HUES48 (cell line): Measurements from ENCODE around the gene BPI.

Source experiments
- H3K27ac ChIP-seq: one replicate; pipeline ENCODE4 v1.7.0; 2013; ENCODE audit warnings: low read depth, low read length, inconsistent platforms
- H3K27me3 ChIP-seq: 2 replicates; pipeline ENCODE4 v1.6.1; 2013; ENCODE audit warnings: mild to moderate bottlenecking, low read length; ENCODE audit not compliant: control insufficient read depth, insufficient read depth
- H3K36me3 ChIP-seq: 2 replicates; pipeline ENCODE4 v1.6.1; 2013; ENCODE audit warnings: low read length; ENCODE audit not compliant: control insufficient read depth, insufficient read depth
- H3K4me1 ChIP-seq: 2 replicates; pipeline ENCODE4 v1.6.1; 2013; ENCODE audit warnings: mild to moderate bottlenecking, low read length; ENCODE audit not compliant: control insufficient read depth, insufficient read depth
- H3K4me3 ChIP-seq: 2 replicates; pipeline ENCODE4 v1.5.1; 2013; ENCODE audit warnings: mild to moderate bottlenecking, low read depth, low read length
- H3K9ac ChIP-seq: 2 replicates; pipeline ENCODE4 v1.6.1; 2013; ENCODE audit warnings: mild to moderate bottlenecking, low read depth, low read length, moderate library complexity
- H3K9me3 ChIP-seq: 2 replicates; pipeline ENCODE4 v1.6.1; 2013; ENCODE audit warnings: low read length; ENCODE audit not compliant: control insufficient read depth, insufficient read depth

BPI gene

DNA sequence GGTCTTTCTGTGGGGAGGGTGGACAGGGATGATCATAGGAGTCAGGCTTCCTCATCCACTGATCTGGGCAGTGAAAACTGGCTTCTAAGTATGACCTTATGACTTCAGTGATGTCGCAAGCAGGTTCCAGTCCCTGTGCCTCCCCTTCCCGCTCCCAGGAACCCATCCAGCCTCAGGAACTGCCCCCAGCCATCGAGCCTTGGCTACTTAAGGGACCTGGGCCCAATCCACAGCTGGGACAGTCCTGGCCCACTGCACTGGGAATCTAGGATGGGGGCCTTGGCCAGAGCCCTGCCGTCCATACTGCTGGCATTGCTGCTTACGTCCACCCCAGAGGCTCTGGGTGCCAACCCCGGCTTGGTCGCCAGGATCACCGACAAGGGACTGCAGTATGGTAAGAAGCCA is 42.3 kb downstream of the BPI start, which contains the start of gene LBP:
LBP (plus strand) TSS at position 236 of the 405 bp plus-strand sequence; CDS start at position 271, 35 bp downstream.
- H3K9me3 ChIP-seq: no peaks in the 10 kb centered on the region
- H3K9ac ChIP-seq: no peak within 1 kb of the TSS
- H3K4me3 ChIP-seq: no peak within 1 kb of the TSS
- no peaks in the 10 kb centered on the region for H3K36me3 ChIP-seq
- no peaks in the 10 kb centered on the region for H3K27me3 ChIP-seq
- no peak within 1 kb of the TSS for H3K27ac ChIP-seq
- peaks cover 23% of the 10 kb centered on the region for H3K4me1 ChIP-seq

DNA sequence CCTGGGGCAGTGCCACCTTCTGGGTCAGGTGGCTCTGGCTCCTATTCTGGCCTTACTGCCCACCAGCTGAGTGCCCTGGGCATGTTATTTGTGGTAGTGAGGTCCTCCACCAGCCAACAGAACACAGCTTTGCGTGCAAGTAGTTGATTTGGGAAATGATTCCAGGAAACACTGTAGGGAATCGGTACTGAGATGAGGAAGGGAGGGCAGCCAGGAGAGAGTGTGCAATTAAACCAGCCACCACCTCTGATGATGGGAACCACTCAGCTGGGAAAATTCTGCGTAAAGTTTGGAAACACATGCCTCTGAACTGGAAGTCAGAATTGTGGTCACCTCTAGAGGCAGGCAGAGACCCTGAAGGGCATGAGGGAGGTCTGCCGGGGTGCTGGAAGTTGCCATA is 42.8 kb downstream of the BPI start:
- Histone ChIP-seq H3K4me1 (peaks cover 19% of the 10 kb centered on the region), H3K4me3 (no peak overlapping the region), H3K27ac (no peak overlapping the region), H3K9ac (no peak overlapping the region), H3K36me3 (no peaks in the 10 kb centered on the region), H3K9me3 (no peaks in the 10 kb centered on the region), H3K27me3 (no peaks in the 10 kb centered on the region)

DNA sequence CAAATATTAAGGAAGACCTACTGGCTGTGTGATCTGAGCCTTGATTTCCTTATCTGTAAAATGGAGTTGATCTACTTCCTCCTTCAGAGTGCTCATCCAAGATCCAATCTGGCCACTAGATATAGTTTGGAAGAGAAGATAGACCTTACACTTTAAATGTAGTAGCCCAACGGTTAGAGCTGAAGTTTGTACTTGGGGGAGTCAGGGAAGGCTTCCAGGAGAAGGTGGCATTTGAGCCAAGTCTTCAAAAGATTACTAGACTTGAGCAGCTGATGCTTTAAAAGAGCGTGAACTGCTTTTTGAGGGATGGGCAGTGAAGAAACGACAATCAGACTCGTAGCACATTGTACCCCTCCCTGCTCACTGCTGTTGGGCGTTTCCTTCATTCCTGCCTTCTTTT is 45.9 kb downstream of the BPI start:
- no peaks in the 10 kb centered on the region for H3K36me3 ChIP-seq
- H3K4me3 ChIP-seq: no peak overlapping the region

DNA sequence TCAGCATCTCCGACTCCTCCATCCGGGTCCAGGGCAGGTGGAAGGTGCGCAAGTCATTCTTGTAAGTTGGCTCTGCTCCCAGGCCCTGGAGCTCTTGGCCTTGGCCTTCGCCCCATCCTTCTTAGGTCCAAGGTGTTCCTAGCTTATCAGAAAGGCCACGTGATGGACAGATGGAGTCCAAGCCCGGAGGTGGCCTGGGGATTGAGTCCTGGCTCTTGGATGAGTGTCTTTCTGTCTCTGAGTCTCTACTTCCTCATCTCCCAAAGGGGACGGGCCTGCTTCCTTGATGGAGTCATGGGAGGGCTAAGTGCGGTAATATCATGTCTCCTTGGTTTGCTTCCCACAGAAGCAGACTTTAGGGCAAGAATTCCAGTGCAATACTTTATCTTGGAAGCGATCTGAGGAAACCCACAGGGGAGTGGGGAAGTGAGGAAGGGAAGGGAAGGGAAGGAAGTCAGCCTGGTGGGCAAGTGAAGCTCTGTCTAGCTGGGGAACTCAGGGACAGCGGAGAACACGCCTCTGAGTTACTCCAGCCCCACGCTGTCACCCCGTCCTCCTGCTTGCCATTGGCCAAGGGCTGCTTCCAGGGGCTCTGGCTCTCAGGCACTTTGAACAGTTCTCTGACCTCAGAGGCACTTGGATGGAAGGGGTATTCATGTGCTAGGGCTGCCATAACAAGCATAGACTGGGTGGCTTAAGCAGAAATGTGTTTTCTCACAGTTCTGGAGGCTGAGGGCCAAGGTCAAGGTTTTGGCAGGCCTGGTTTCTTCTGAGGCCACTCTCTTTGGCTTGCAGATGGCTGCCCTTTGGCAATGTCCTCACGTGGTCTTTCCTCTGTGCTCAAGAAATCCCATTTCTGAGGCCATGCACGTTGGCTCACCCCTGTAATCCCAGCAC is 47.2 kb downstream of the BPI start:
- Histone ChIP-seq H3K4me3 (no peak overlapping the region), H3K27me3 (no peaks in the 10 kb centered on the region), H3K9ac (no peak overlapping the region), H3K4me1 (peaks cover 19% of the 10 kb centered on the region), H3K36me3 (no peaks in the 10 kb centered on the region), H3K9me3 (no peaks in the 10 kb centered on the region), H3K27ac (no peak overlapping the region)

More for the DNA sequence above, 45.9 kb downstream of the BPI start:
- H3K9ac ChIP-seq: no peak overlapping the region
- H3K27me3 ChIP-seq: no peaks in the 10 kb centered on the region
- no peak overlapping the region for H3K27ac ChIP-seq
- peaks cover 19% of the 10 kb centered on the region for H3K4me1 ChIP-seq
- H3K9me3 ChIP-seq: no peaks in the 10 kb centered on the region

DNA sequence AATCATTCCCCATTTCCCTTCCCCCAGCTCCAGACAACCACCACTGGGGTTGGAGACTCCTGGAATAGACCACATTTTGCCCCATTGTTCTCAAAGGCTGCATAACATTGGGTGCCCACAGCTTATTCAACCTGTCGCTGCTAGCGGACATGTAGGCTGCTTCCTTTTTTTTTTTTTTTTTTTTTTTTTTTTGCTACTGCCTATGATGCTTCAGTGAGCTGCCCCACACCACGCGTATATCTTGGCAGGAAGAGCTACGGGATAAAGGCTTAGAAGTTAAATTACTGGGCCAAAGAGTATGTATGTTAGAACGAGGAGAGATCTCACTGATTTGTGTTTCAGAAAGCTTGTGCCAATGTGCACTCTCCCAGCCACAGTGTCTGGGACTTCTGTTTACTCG is 49.4 kb downstream of the BPI start:
- 0 out of 2 replicates have a peak overlapping the region, but pooled peaks have one; percentile 21 for H3K4me3 ChIP-seq
- no peak overlapping the region for H3K27ac ChIP-seq
- H3K9me3 ChIP-seq: no peaks in the 10 kb centered on the region
- H3K27me3 ChIP-seq: no peaks in the 10 kb centered on the region
- H3K9ac ChIP-seq: no peak overlapping the region
- H3K36me3 ChIP-seq: no peaks in the 10 kb centered on the region
- peaks cover 19% of the 10 kb centered on the region for H3K4me1 ChIP-seq

DNA sequence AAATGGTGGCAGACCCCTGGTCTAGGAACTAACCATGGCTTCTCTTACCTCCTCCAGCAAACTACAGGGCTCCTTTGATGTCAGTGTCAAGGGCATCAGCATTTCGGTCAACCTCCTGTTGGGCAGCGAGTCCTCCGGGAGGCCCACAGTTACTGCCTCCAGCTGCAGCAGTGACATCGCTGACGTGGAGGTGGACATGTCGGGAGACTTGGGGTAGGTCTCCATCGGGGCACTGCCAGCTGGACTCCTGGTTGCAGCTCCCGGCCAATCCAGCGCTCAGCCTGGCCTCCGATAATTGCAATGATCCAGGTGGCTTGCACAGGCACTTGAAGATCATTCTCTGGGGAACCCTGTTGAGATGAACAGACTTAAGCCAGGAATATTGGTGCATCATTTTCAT is 50.3 kb downstream of the BPI start:
- H3K4me3 ChIP-seq: no peak overlapping the region
- H3K9me3 ChIP-seq: no peaks in the 10 kb centered on the region
- H3K9ac ChIP-seq: no peak overlapping the region
- H3K36me3 ChIP-seq: no peaks in the 10 kb centered on the region
- H3K27me3 ChIP-seq: no peaks in the 10 kb centered on the region
- peaks cover 19% of the 10 kb centered on the region for H3K4me1 ChIP-seq
- no peak overlapping the region for H3K27ac ChIP-seq

DNA sequence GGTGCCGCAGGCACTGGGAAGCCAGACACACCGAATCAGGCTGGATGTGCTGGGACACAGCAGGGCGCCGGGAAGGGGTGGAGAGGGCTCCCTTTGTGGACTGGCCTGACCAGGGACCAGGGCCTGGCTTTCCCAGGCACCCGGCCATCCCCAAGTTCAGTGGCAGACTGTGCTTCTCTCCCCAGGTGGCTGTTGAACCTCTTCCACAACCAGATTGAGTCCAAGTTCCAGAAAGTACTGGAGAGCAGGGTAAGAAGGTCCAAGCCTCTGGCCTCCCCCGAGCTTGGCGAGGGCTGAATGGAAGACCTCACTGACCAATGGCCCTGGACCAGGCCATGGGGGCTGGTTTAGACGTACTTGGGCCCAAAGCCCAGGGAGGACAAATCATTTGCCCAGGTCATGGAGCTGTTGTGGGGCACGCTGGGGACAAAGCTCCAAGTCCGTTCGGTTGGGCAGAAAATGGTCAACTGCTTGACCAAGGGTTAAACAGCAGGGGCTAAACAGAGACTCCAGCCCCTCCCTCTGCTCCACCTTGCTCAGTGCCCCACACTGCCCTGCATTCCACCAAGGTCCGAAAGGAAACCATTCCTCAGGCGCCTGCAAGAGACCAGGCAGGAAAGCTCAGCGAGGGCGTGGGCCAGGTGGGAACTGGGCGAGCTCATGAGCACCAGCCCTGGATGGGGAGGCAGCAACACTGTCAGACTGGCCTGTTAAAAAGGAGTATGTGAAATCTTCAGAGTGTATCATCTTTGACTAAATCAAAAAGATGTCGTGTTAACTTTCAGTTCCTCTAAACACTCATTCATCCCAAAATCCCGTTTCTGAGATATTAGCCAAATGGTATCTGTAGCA is 51.4 kb downstream of the BPI start:
- Histone ChIP-seq H3K9ac (no peak overlapping the region), H3K4me1 (peaks cover 19% of the 10 kb centered on the region), H3K4me3 (no peak overlapping the region), H3K27me3 (no peaks in the 10 kb centered on the region), H3K36me3 (no peaks in the 10 kb centered on the region), H3K27ac (peak overlapping the region; percentile 15), H3K9me3 (no peaks in the 10 kb centered on the region)

DNA sequence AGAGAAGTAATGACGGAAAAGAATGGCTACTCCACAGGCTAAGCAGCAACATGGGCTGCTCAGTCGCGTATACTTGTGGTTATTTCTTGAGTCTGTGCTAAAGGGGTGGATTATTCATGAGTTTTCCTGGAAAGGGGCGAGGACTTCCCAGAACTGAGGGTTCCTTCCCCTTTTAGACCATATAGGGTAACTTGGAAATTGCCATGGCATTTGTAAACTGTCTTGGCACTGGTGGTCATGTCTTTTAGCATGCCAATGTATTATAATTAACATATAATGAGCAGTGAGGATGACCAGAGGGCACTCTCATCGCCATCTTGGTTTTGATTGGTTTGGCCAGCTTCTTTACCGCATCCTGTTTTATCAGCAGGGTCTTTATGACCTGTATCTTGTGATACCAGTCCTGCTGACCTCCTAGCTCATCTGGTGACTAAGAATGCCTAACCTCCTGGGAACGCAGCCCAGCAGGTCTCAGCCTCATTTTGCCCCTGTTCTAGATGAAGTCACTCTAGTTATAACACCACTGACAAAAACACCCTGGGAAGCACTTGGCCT is 53.8 kb downstream of the BPI start:
- H3K4me3 ChIP-seq: no peak overlapping the region
- no peaks in the 10 kb centered on the region for H3K27me3 ChIP-seq
- H3K27ac ChIP-seq: no peak overlapping the region
- no peaks in the 10 kb centered on the region for H3K36me3 ChIP-seq
- H3K4me1 ChIP-seq: peaks cover 19% of the 10 kb centered on the region
- H3K9me3 ChIP-seq: no peaks in the 10 kb centered on the region
- H3K9ac ChIP-seq: no peak overlapping the region

DNA sequence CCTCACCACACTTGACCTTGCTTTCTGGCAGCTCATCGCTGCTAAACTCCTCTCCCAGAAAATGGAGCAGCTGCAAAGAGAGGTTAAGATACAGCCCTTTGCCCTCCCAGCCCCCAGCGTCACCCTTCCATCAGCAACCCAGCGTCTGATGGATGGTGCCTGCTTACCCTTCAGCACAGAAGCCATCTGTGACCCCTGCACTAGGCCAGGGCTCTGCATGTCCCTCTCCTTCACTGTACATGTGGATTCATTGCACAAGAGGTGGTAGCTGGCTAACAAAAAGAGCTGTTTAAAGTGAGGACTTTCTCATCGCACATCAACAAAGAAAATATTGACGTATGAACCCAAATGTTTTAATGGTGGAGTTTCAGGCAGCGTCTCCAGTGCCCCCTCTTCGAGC is 54.6 kb downstream of the BPI start:
- H3K36me3 ChIP-seq: no peaks in the 10 kb centered on the region
- no peaks in the 10 kb centered on the region for H3K27me3 ChIP-seq
- H3K4me1 ChIP-seq: peaks cover 11% of the 10 kb centered on the region
- no peak overlapping the region for H3K4me3 ChIP-seq
- H3K9ac ChIP-seq: no peak overlapping the region
- H3K27ac ChIP-seq: no peak overlapping the region
- no peaks in the 10 kb centered on the region for H3K9me3 ChIP-seq

DNA sequence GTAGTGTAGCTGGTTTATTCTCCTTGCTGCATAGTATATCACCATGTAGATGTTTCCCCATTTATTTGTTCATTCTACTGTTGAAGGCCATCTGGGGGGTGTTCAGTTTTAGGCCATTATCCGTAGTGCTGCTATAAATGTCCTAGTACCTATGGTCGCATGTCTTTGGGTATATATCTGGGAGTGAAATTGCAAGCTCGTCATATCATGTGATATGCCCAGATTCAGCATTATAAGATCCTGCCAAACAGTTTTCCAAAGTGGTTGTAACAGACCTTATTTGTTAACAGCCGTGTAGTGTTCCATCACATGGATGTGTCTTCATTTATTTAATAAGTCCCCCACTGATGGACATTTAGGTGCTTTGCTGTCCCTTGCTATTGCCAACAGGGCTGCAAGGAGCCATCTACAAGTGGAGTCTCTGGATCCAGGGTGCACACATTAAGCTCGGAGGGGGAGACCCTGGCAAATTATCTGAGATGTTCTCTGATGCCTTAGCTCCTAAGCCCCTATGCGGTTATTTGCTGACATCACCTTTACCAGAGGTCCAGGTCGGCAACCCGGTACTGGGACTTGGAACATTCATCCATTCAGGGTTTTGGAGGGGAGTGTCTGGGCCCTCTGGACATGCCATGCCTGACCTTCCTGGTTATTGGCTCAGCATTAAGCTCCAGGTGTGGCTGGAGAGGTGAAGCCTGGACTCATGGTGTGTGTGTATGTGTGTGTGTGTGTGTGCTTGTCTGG is 59.2 kb downstream of the BPI start:
- no peak overlapping the region for H3K27ac ChIP-seq
- H3K9me3 ChIP-seq: no peaks in the 10 kb centered on the region

More for the DNA sequence above, 59.2 kb downstream of the BPI start:
- no peaks in the 10 kb centered on the region for H3K4me1 ChIP-seq
- no peak overlapping the region for H3K4me3 ChIP-seq
- H3K27me3 ChIP-seq: no peaks in the 10 kb centered on the region
- no peaks in the 10 kb centered on the region for H3K36me3 ChIP-seq
- no peak overlapping the region for H3K9ac ChIP-seq
